OCI-LY7 (cell line): ENCODE measurements around the gene KIDINS220. TPM values are rescaled to one million over a fixed set of nuclear protein-coding genes. Genes with fewer than 3 reads are reported as not detected.

ENCODE experiments used
- BruUV-seq: library from RNA; stranded (reverse); fragments of 400-500 nt; replicated peaks from 2 replicates; lab custom pipeline; 2021; lab: Mats Ljungman, UMichigan
- CTCF ChIA-PET: fragments of 300-600 bp; sonication (Branson Sonifier 250); formaldehyde crosslinking; loops from one replicate; lab custom pipeline; 2022; ENCODE audit warnings: antibody characterized with exemption; ENCODE audit not compliant: unreplicated experiment; lab: Charles Lee
- POLR2A ChIA-PET: fragments of 300-600 bp; sonication (Branson Sonifier 250); formaldehyde crosslinking; loops from one replicate; lab custom pipeline; 2022; ENCODE audit warnings: antibody characterized with exemption; lab: Charles Lee
- DNase-seq: peaks from one replicate; pipeline ENCODE4 v3.0.0-alpha.2; 2015; ENCODE audit warnings: low spot score
- H2AFZ ChIP-seq: fragments of 200-600 bp; sonication (generic), shearing (Covaris generic); 2 replicates; pipeline ENCODE4 v1.6.1; 2014; ENCODE audit warnings: mild to moderate bottlenecking, antibody characterized with exemption, low read length, moderate library complexity
- H3K27ac ChIP-seq: fragments of 200-600 bp; sonication (generic); 2 replicates; pipeline ENCODE4 v1.5.1; 2014; ENCODE audit warnings: mixed run types, low read depth, mild to moderate bottlenecking, moderate library complexity, low read length, inconsistent platforms; ENCODE audit not compliant: poor library complexity, severe bottlenecking
- H3K36me3 ChIP-seq: fragments of 200-600 bp; sonication (generic); 2 replicates; pipeline ENCODE4 v1.6.1; 2014; ENCODE audit warnings: mild to moderate bottlenecking, antibody characterized with exemption, low read length, moderate library complexity, mixed read lengths; ENCODE audit not compliant: insufficient read depth
- H3K4me1 ChIP-seq: fragments of 200-600 bp; sonication (generic); 2 replicates; pipeline ENCODE4 v1.5.1; 2014; ENCODE audit warnings: mild to moderate bottlenecking, low read length; ENCODE audit not compliant: insufficient read depth, poor library complexity, severe bottlenecking
- H3K4me2 ChIP-seq: fragments of 200-600 bp; sonication (generic); 2 replicates; pipeline ENCODE4 v1.6.1; 2014; ENCODE audit warnings: mild to moderate bottlenecking, low read length
- H3K4me3 ChIP-seq: fragments of 200-600 bp; sonication (generic); 2 replicates; pipeline ENCODE4 v1.5.1; 2014; ENCODE audit warnings: mild to moderate bottlenecking, low read depth, low read length; ENCODE audit not compliant: poor library complexity, severe bottlenecking
- H3K79me2 ChIP-seq: fragments of 200-600 bp; sonication (generic); 2 replicates; pipeline ENCODE4 v1.6.1; 2016; ENCODE audit warnings: low read depth, mild to moderate bottlenecking, low read length, moderate library complexity, mixed read lengths; ENCODE audit not compliant: insufficient read depth
- H3K9me2 ChIP-seq: fragments of 200-600 bp; sonication (generic); 2 replicates; pipeline ENCODE4 v1.6.1; 2016; ENCODE audit warnings: mild to moderate bottlenecking, low read length, mixed read lengths; ENCODE audit not compliant: insufficient read depth
- H3K9me3 ChIP-seq: fragments of 200-600 bp; sonication (generic); 2 replicates; pipeline ENCODE4 v1.6.1; 2014; ENCODE audit warnings: mild to moderate bottlenecking, mixed run types, low read length, mixed read lengths
- H4K20me1 ChIP-seq: fragments of 200-600 bp; sonication (generic); 2 replicates; pipeline ENCODE4 v1.6.1; 2014; ENCODE audit warnings: mild to moderate bottlenecking, antibody characterized with exemption, low read length, moderate library complexity, mixed read lengths; ENCODE audit not compliant: insufficient read depth
- EZH2phosphoT487 ChIP-seq: fragments of 200-600 bp; sonication (generic); IDR thresholded peaks from 2 replicates; pipeline ENCODE4 v1.6.1; 2018; ENCODE audit warnings: low read depth, borderline replicate concordance, mild to moderate bottlenecking, mixed run types, antibody characterized with exemption, low read length, moderate library complexity, mixed read lengths
- intact Hi-C: fragments of 100-400 bp; cut with micrococcal nuclease; formaldehyde crosslinking; loops from one replicate; pipeline ENCODE4 v1.10.0; 2022; ENCODE audit not compliant: unreplicated experiment
- total RNA-seq, 2 experiments: library from RNA; depleted of rRNA in 1 of 2; stranded (reverse); fragments of >200 nt in 1 of 2; shearing (Covaris generic) in 1 of 2; gene quantifications; 2 replicates each; pipeline ENCODE4 v1.2.3, GENCODE V29; 2014 to 2022
- TF ChIP-seq, protein P1 (sequence below): fragments of 200-600 bp; sonication (generic); conservative IDR thresholded peaks from 2 replicates; pipeline ENCODE4 v1.5.1; 2014; ENCODE audit warnings: mild to moderate bottlenecking, antibody characterized with exemption, low read length, moderate library complexity, mixed read lengths

Gene KIDINS220
- total RNA-seq, 2 experiments from 2014 or later = 29.1 to 32.3 TPM

DNA sequence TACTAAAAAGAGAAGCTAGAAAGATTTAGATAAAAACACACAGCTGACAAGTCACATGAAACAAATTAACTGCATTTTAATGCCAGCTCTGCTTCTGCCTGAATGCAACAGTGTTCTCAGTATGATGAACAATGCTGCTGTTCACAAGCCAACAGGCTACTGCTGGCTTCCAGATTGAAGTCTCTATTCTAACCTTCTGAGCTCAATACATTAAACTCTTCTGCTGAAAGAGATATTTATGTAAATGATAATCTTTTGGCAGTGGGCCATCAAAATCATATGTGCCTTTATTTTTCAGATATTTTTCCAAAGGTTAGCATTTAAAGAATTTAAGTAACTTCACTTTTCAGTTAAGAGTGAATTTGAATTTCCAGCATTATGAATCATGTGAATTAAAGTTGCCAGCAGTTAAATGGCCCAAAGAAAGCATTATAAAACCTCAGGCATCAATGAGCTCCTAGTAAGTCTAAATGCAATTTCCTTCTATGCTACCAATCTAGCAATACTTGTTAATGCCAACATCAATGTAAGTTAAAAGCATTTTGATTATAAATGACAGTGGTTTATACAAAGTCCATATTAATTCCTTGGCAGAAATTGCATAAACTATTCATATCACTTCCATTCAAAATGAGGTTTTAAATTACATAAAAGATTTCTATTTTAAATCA, 83.2 kb downstream of the KIDINS220 start:
- Histone ChIP-seq H3K4me1 (no peaks in the 10 kb centered on the region), H3K36me3 (peaks cover 15% of the 10 kb centered on the region), H3K9me2 (no peaks in the 10 kb centered on the region), H3K27ac (no peak overlapping the region), H2AFZ (no peak overlapping the region), H3K9me3 (no peaks in the 10 kb centered on the region), H3K4me2 (no peak overlapping the region), H4K20me1 (no peaks in the 10 kb centered on the region), H3K4me3 (no peak overlapping the region), H3K79me2 (no peaks in the 10 kb centered on the region)
- no peak for TF ChIP-seq EZH2phosphoT487
- TF ChIP-seq, protein P1, sequence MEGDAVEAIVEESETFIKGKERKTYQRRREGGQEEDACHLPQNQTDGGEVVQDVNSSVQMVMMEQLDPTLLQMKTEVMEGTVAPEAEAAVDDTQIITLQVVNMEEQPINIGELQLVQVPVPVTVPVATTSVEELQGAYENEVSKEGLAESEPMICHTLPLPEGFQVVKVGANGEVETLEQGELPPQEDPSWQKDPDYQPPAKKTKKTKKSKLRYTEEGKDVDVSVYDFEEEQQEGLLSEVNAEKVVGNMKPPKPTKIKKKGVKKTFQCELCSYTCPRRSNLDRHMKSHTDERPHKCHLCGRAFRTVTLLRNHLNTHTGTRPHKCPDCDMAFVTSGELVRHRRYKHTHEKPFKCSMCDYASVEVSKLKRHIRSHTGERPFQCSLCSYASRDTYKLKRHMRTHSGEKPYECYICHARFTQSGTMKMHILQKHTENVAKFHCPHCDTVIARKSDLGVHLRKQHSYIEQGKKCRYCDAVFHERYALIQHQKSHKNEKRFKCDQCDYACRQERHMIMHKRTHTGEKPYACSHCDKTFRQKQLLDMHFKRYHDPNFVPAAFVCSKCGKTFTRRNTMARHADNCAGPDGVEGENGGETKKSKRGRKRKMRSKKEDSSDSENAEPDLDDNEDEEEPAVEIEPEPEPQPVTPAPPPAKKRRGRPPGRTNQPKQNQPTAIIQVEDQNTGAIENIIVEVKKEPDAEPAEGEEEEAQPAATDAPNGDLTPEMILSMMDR = no peak
- DNase-seq = no peak
- intact Hi-C loops = no loop called here
- no TSS peak for BruUV-seq
- POLR2A ChIA-PET = interaction anchor here (0.7 to 1.4 kb wide), 3 partner anchors 10 to 750 kb away, joined by 3 to 10 read pairs (median 5); no protein-coding TSS in a partner anchor
- CTCF ChIA-PET = no interaction called here

GRCh38 chr2:8753609-8754008, 83.8 kb downstream of the KIDINS220 start:
- POLR2A ChIA-PET = interaction anchor here (0.7 to 1.4 kb wide), 3 partner anchors 9 to 750 kb away, joined by 3 to 10 read pairs (median 5); no protein-coding TSS in a partner anchor

GRCh38 chr2:8752385-8752784, 85.0 kb downstream of the KIDINS220 start:
- H3K4me2 ChIP-seq = no peak overlapping the region
- H3K4me1 ChIP-seq = no peaks in the 10 kb centered on the region
- intact Hi-C loops = no loop called here
- ChIA-PET CTCF (no interaction called here), POLR2A (no interaction called here)
- H3K27ac ChIP-seq = no peak overlapping the region
- no TSS peak for BruUV-seq
- H3K9me3 ChIP-seq = no peaks in the 10 kb centered on the region
- no peak overlapping the region for H3K4me3 ChIP-seq
- no peaks in the 10 kb centered on the region for H4K20me1 ChIP-seq
- DNase-seq = no peak
- no peaks in the 10 kb centered on the region for H3K79me2 ChIP-seq
- peaks cover 19% of the 10 kb centered on the region for H3K36me3 ChIP-seq
- H3K9me2 ChIP-seq = no peaks in the 10 kb centered on the region
- TF ChIP-seq EZH2phosphoT487 = no peak
- TF ChIP-seq, protein P1 = no peak
- no peak overlapping the region for H2AFZ ChIP-seq

More at GRCh38 chr2:8753609-8754008, 83.8 kb downstream of the KIDINS220 start:
- no peak for DNase-seq
- BruUV-seq = no TSS peak
- Histone ChIP-seq H3K27ac (no peak overlapping the region), H2AFZ (no peak overlapping the region), H3K79me2 (no peaks in the 10 kb centered on the region), H3K4me3 (no peak overlapping the region), H3K36me3 (peaks cover 15% of the 10 kb centered on the region), H4K20me1 (no peaks in the 10 kb centered on the region), H3K4me1 (no peaks in the 10 kb centered on the region), H3K9me3 (no peaks in the 10 kb centered on the region), H3K9me2 (no peaks in the 10 kb centered on the region), H3K4me2 (no peak overlapping the region)
- CTCF ChIA-PET = no interaction called here
- intact Hi-C loops = no loop called here
- no peak for TF ChIP-seq EZH2phosphoT487
- TF ChIP-seq, protein P1 = no peak
